ENCODE results near the gene AMELX. TPM values are rescaled to one million over a fixed set of nuclear protein-coding genes. Genes with fewer than 3 reads are reported as not detected.

AMELX gene
- total RNA-seq, 2 donors from 2014 or later: not detected

DNA sequence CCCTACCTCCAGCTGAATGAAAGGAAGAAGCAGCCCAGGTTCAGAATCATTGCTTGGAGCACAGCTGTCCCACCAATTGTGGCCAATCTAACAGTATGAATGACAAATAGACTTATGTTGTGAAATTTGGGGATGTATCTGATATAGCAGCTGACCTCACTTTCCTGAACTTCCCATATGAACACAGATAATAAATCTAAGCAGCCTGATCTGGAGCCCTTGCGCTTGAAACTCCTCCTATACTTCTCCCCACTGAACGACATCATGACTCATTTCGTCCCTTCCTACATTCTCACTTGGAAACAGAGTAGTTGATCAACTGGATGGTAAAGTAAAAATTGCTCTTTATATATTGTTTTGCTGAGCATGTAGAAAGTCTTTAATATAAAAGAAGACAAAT, 24.2 kb upstream of the AMELX start:
- DNase-seq (ENCODE audit: low spot score): no peak
- Histone ChIP-seq H3K4me3 (no peak overlapping the region), H3K9me3 (no peaks in the 10 kb centered on the region), H3K27ac (no peak overlapping the region), H3K36me3 (no peaks in the 10 kb centered on the region), H3K4me1 (replicated peaks) (no peaks in the 10 kb centered on the region), H3K27me3 (replicated peaks; ENCODE audit: insufficient read depth) (no peaks in the 10 kb centered on the region)
- WGBS: 89% methylated on average over 3 of the region's 3 CpGs
- TF ChIP-seq POLR2A (IDR thresholded peaks at IDR 0.05) (no peak), POLR2AphosphoS5 (IDR thresholded peaks at IDR 0.05) (no peak)
- TF ChIP-seq, protein P1, sequence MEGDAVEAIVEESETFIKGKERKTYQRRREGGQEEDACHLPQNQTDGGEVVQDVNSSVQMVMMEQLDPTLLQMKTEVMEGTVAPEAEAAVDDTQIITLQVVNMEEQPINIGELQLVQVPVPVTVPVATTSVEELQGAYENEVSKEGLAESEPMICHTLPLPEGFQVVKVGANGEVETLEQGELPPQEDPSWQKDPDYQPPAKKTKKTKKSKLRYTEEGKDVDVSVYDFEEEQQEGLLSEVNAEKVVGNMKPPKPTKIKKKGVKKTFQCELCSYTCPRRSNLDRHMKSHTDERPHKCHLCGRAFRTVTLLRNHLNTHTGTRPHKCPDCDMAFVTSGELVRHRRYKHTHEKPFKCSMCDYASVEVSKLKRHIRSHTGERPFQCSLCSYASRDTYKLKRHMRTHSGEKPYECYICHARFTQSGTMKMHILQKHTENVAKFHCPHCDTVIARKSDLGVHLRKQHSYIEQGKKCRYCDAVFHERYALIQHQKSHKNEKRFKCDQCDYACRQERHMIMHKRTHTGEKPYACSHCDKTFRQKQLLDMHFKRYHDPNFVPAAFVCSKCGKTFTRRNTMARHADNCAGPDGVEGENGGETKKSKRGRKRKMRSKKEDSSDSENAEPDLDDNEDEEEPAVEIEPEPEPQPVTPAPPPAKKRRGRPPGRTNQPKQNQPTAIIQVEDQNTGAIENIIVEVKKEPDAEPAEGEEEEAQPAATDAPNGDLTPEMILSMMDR (IDR thresholded peaks at IDR 0.05): no peak
- intact Hi-C loops (cut with DNase I): no loop called here

DNA sequence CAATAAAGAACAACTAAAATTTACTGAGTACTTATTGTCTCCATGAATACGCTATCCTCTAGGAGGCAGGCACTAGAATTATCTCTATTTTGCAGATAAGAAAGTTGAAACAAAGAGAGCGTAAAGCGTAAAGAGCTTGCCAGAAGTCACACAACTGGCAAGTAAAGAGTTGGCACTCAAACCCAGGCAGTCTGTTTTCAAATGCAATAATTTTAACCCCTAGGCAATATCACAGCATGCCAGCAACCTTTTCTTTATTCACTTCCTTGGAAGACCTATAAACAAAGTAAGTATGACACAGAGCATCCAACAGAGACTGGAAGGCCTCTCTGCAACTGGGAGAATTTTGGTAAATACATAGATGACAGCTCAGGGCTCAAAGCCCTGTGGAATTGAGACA, 23.2 kb upstream of the AMELX start:
- no peaks in the 10 kb centered on the region for H3K4me1 ChIP-seq (replicated peaks)
- no peaks in the 10 kb centered on the region for H3K27me3 ChIP-seq (replicated peaks; ENCODE audit: insufficient read depth)
- TF ChIP-seq POLR2AphosphoS5 (IDR thresholded peaks at IDR 0.05) (no peak), POLR2A (IDR thresholded peaks at IDR 0.05) (no peak)
- TF ChIP-seq, protein P1 (IDR thresholded peaks at IDR 0.05): no peak
- intact Hi-C loops (cut with DNase I): no loop called here
- H3K36me3 ChIP-seq: no peaks in the 10 kb centered on the region
- no peak overlapping the region for H3K27ac ChIP-seq
- no peak for DNase-seq (ENCODE audit: low spot score)
- H3K4me3 ChIP-seq: no peak overlapping the region
- no peaks in the 10 kb centered on the region for H3K9me3 ChIP-seq
- WGBS: 18% methylated on average over 3 of the region's 3 CpGs

DNA sequence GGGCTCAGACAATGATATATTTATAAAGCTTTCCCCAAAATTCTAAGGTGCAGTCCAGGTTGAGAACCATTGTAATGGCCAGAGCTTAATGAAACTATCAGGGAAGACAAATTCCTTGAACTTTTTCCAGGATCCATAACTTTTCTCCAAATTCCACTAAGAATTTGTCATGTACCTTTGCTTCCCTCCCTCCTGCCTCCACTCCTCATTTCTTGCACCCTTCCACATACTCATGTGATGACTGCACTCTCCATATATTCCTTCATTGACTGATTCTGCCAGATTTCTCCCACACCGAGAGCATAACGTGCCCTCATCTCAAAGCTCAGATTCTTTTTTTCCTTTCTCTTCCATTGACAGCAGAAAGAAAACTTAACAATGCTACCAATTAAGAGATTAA, 20.9 kb upstream of the AMELX start:
- no peaks in the 10 kb centered on the region for H3K36me3 ChIP-seq
- H3K4me1 ChIP-seq (replicated peaks): no peaks in the 10 kb centered on the region
- H3K9me3 ChIP-seq: no peaks in the 10 kb centered on the region
- DNase-seq (ENCODE audit: low spot score): no peak
- no peak overlapping the region for H3K4me3 ChIP-seq
- intact Hi-C loops (cut with DNase I): no loop called here
- no peak overlapping the region for H3K27ac ChIP-seq
- H3K27me3 ChIP-seq (replicated peaks; ENCODE audit: insufficient read depth): no peaks in the 10 kb centered on the region
- no peak for TF ChIP-seq POLR2AphosphoS5 (IDR thresholded peaks at IDR 0.05)
- TF ChIP-seq POLR2A (IDR thresholded peaks at IDR 0.05): no peak
- TF ChIP-seq, protein P1 (IDR thresholded peaks at IDR 0.05): no peak
- WGBS: 80% methylated on average over 2 of the region's 2 CpGs

DNA sequence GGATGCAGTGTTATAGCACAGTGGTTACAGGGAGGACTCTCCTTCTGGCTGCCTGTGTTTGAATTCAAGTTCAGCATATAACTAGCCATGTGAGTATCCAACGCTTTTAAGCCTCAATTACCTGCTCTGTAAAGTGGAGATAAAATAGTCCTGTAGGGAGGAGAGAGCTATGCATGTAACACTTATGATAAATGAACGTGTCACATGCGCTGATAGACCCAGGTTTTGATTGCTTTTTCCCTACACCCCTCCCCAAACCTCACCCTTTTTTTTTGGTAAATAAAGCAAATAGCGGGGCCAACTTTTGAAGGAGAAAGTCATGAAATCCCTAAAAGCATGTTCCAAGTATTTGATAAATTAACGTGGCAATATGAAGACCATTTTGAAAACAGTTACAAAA, 20.4 kb upstream of the AMELX start:
- DNase-seq (ENCODE audit: low spot score): no peak
- H3K36me3 ChIP-seq: no peaks in the 10 kb centered on the region
- TF ChIP-seq, protein P1 (IDR thresholded peaks at IDR 0.05): no peak
- no peak for TF ChIP-seq POLR2AphosphoS5 (IDR thresholded peaks at IDR 0.05)
- no peak for TF ChIP-seq POLR2A (IDR thresholded peaks at IDR 0.05)
- no peak overlapping the region for H3K27ac ChIP-seq
- no peak overlapping the region for H3K4me3 ChIP-seq
- H3K4me1 ChIP-seq (replicated peaks): no peaks in the 10 kb centered on the region
- H3K9me3 ChIP-seq: no peaks in the 10 kb centered on the region
- H3K27me3 ChIP-seq (replicated peaks; ENCODE audit: insufficient read depth): no peaks in the 10 kb centered on the region
- WGBS: 93% methylated on average over 5 of the region's 5 CpGs
- intact Hi-C loops (cut with DNase I): no loop called here

DNA sequence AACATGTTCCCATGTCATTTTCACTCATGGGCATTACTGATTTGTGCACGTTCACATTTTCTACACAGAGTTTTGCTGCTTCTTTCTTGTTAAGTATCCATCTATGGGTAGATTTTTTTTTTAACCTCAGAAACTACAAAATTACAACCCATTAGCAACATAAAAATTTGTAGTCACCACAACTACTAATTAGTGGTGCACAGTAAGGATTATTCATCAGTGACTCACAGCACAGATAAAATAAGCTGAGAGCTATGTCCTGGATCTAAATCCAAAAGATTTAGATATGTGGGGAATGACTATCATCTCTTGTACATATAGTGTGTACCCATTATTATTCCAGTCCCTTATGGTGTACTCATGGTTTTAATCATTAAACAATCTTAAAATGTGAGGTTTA, 19.7 kb upstream of the AMELX start:
- intact Hi-C loops (cut with DNase I): no loop called here
- TF ChIP-seq POLR2AphosphoS5 (IDR thresholded peaks at IDR 0.05) (no peak), POLR2A (IDR thresholded peaks at IDR 0.05) (no peak)
- TF ChIP-seq, protein P1 (IDR thresholded peaks at IDR 0.05): no peak
- Histone ChIP-seq H3K4me1 (replicated peaks) (no peaks in the 10 kb centered on the region), H3K4me3 (no peak overlapping the region), H3K27ac (no peak overlapping the region), H3K9me3 (no peaks in the 10 kb centered on the region), H3K36me3 (no peaks in the 10 kb centered on the region), H3K27me3 (replicated peaks; ENCODE audit: insufficient read depth) (no peaks in the 10 kb centered on the region)
- 70% methylated on average over 1 of the region's 1 CpG for WGBS
- no peak for DNase-seq (ENCODE audit: low spot score)

Data from prostate gland (tissue), 2 donors.